Measurements from ENCODE around the gene CIDEB.

Gene CIDEB

DNA sequence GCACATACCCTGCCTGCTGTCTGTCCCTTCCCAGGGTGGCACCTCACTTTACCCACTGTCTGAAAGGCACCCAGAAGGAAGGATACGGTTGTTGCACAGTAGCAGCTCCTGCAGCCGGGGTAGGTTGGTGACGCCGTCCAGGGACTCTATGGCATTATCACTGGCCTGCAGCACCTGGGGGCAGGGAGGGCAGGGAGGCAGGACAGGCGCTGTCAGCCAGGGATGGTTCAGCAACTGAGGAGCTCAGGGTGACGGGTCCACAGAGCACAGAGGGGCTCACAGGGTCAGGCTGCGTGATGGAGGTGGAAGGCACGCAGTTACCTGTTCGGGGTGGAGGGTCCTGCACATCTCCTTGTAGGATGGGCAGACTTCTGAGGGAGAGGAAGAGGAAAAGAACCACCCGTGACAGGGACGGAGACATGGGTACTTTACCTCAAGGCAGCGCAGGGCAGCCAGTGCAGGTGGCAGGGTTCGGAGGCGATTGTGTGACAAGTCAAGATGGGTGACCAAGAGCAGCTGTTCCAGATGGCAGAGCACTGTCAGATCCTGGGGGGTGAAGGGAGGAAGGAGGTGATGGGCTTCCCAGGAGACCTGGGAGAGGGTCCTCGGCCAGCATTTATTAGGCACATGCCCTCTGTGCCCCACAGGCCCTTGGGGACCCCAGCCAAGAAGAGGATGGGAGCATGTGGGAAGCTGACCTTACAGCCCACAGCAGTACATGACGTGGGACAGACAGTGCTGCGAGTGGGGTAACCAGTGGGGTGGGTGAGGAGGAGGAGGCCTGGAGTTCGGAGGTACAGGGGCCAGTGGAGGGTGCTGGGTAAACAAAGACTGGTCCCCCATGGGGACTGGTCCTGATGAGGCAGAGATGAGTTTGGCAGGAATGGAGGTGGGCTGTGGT is 41.2 kb downstream of the CIDEB start:
- Histone ChIP-seq H3K9ac (ENCODE audit: low read length) (no peak overlapping the region), H4K91ac (ENCODE audit: low read depth, low read length) (peak overlapping the region; percentile 7), H3K27ac (ENCODE audit: low read depth, low read length) (no peak overlapping the region), H3K79me2 (ENCODE audit: control insufficient read depth, insufficient read depth, low read length, poor library complexity) (peaks cover 12% of the 10 kb centered on the region), H2AK5ac (ENCODE audit: low read length) (peak overlapping the region; percentile 2), H3K9me3 (ENCODE audit: insufficient read depth, low read depth, low read length) (no peaks in the 10 kb centered on the region), H2BK120ac (ENCODE audit: insufficient read depth, low read length, poor library complexity) (no peak overlapping the region), H3K27me3 (ENCODE audit: insufficient read depth, low read length) (no peaks in the 10 kb centered on the region), H4K8ac (ENCODE audit: low read depth, low read length) (no peak overlapping the region), H3K36me3 (ENCODE audit: control insufficient read depth in 1 of 2, insufficient read depth in 2 of 2, low read length in 2 of 2) (peaks cover 30 to 40% of the 10 kb centered on the region in 2 experiments), H3K14ac (ENCODE audit: low read length) (no peak overlapping the region), H3K79me1 (ENCODE audit: low read length) (peaks cover 37% of the 10 kb centered on the region), H4K12ac (ENCODE audit: low read depth, low read length) (no peak overlapping the region), H3K4me3 (ENCODE audit: low read depth, low read length) (no peak overlapping the region), H2BK5ac (ENCODE audit: low read depth, low read length, poor library complexity) (no peak overlapping the region), H3K4ac (ENCODE audit: low read depth, low read length) (no peak overlapping the region), H3K23ac (ENCODE audit: low read length) (no peak overlapping the region), H3K4me2 (ENCODE audit: low read length) (no peak overlapping the region), H2AFZ (ENCODE audit: insufficient read depth, low read length, poor library complexity) (no peak overlapping the region), H3K18ac (ENCODE audit: low read length) (no peak overlapping the region), H2BK12ac (ENCODE audit: low read length) (no peak overlapping the region), H3K4me1 (ENCODE audit: control insufficient read depth in 1 of 2, insufficient read depth in 2 of 2, low read length in 2 of 2) (peaks cover 35 to 36% of the 10 kb centered on the region in 2 experiments)
- DNase-seq, result no peak
- WGBS (ENCODE audit: extremely low coverage, insufficient coverage, insufficient read length), result no CpG with 5 or more reads among the region's 18 CpGs

DNA sequence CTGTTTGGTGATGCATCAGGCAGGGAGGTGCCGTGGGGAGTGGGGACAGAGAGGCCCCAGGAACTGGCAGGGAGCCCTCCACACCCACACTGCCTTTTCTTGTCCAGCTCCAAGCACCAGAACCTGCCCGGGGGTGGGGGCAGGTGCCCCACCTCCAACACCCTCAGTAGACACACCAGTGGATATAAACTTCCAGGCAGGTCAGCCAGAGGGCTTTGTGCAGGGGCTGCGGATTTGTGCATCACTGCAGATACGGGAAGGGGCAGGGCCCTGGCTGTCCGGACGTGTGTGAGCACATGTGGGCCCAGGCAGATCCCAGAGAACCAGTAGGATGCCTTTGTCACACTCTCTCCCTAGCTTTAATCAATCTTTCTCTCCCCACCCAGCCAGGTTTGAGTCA is 43.5 kb downstream of the CIDEB start:
- Histone ChIP-seq H2AK5ac (ENCODE audit: low read length) (peak overlapping the region; percentile 75), H3K23ac (ENCODE audit: low read length) (no peak overlapping the region), H3K4ac (ENCODE audit: low read depth, low read length) (peak overlapping the region; percentile 37), H3K9ac (ENCODE audit: low read length) (no peak overlapping the region), H2BK12ac (ENCODE audit: low read length) (peak overlapping the region; percentile 89), H4K91ac (ENCODE audit: low read depth, low read length) (peak overlapping the region; percentile 92), H2BK5ac (ENCODE audit: low read depth, low read length, poor library complexity) (peak overlapping the region; percentile 76), H2AFZ (ENCODE audit: insufficient read depth, low read length, poor library complexity) (peak overlapping the region; percentile 12), H3K4me2 (ENCODE audit: low read length) (peak overlapping the region; percentile 41), H3K4me3 (ENCODE audit: low read depth, low read length) (no peak overlapping the region), H3K79me2 (ENCODE audit: control insufficient read depth, insufficient read depth, low read length, poor library complexity) (peaks cover 10% of the 10 kb centered on the region), H3K18ac (ENCODE audit: low read length) (peak overlapping the region; percentile 63), H2BK120ac (ENCODE audit: insufficient read depth, low read length, poor library complexity) (peak overlapping the region; percentile 86), H3K14ac (ENCODE audit: low read length) (peak overlapping the region; percentile 81), H4K12ac (ENCODE audit: low read depth, low read length) (no peak overlapping the region), H3K9me3 (ENCODE audit: insufficient read depth, low read depth, low read length) (no peaks in the 10 kb centered on the region), H3K27me3 (ENCODE audit: insufficient read depth, low read length) (no peaks in the 10 kb centered on the region), H4K8ac (ENCODE audit: low read depth, low read length) (peak overlapping the region; percentile 68), H3K36me3 (ENCODE audit: control insufficient read depth in 1 of 2, insufficient read depth in 2 of 2, low read length in 2 of 2) (peaks cover 36 to 46% of the 10 kb centered on the region in 2 experiments), H3K79me1 (ENCODE audit: low read length) (peaks cover 32% of the 10 kb centered on the region), H3K4me1 (ENCODE audit: control insufficient read depth in 1 of 2, insufficient read depth in 2 of 2, low read length in 2 of 2) (peaks cover 35 to 37% of the 10 kb centered on the region in 2 experiments), H3K27ac (ENCODE audit: low read depth, low read length) (peak overlapping the region; percentile 98)
- DNase-seq, result peak in 1 of 2 donors; percentile 18
- WGBS (ENCODE audit: extremely low coverage, insufficient coverage, insufficient read length), result no CpG with 5 or more reads among the region's 6 CpGs

DNA sequence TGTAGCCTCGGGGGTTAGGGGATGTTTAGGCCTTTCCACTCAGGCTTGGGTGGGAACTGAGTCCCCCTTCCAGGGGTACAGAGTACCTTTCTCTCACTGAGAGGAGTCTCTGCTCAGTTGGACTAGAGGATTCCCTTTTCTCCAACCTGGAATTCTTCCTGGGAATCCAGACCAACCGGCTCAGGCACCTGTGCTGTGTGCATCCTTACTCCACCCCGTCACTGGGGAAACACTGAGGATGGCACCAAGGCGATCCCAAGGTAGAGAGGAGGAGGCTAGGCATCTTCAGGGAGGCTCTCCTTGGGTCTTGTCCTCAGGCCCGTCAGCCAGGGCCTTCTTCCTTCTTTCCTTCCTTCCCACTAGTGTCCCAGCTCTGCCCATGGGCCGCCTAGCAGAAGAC is 43.9 kb downstream of the CIDEB start:
- no peaks in the 10 kb centered on the region for H3K27me3 ChIP-seq (ENCODE audit: insufficient read depth, low read length)
- H2BK120ac ChIP-seq (ENCODE audit: insufficient read depth, low read length, poor library complexity), result peak overlapping the region; percentile 86
- WGBS (ENCODE audit: extremely low coverage, insufficient coverage, insufficient read length), result no CpG with 5 or more reads among the region's 6 CpGs
- H4K8ac ChIP-seq (ENCODE audit: low read depth, low read length), result peak overlapping the region; percentile 68
- peak overlapping the region; percentile 63 for H3K18ac ChIP-seq (ENCODE audit: low read length)
- H2AK5ac ChIP-seq (ENCODE audit: low read length), result peak overlapping the region; percentile 72
- H3K36me3 ChIP-seq (ENCODE audit: control insufficient read depth in 1 of 2, insufficient read depth in 2 of 2, low read length in 2 of 2), result peaks cover 37 to 47% of the 10 kb centered on the region in 2 experiments
- H3K14ac ChIP-seq (ENCODE audit: low read length), result peak overlapping the region; percentile 81
- H3K4me1 ChIP-seq (ENCODE audit: control insufficient read depth in 1 of 2, insufficient read depth in 2 of 2, low read length in 2 of 2), result peaks cover 35 to 37% of the 10 kb centered on the region in 2 experiments
- peak overlapping the region; percentile 37 for H3K4ac ChIP-seq (ENCODE audit: low read depth, low read length)
- H3K79me2 ChIP-seq (ENCODE audit: control insufficient read depth, insufficient read depth, low read length, poor library complexity), result peaks cover 10% of the 10 kb centered on the region
- H4K12ac ChIP-seq (ENCODE audit: low read depth, low read length), result no peak overlapping the region
- H3K27ac ChIP-seq (ENCODE audit: low read depth, low read length), result peak overlapping the region; percentile 98
- DNase-seq, result peak in 1 of 2 donors; percentile 79
- no peak overlapping the region for H2AFZ ChIP-seq (ENCODE audit: insufficient read depth, low read length, poor library complexity)
- no peak overlapping the region for H3K4me3 ChIP-seq (ENCODE audit: low read depth, low read length)
- H3K23ac ChIP-seq (ENCODE audit: low read length), result no peak overlapping the region
- H3K9me3 ChIP-seq (ENCODE audit: insufficient read depth, low read depth, low read length), result no peaks in the 10 kb centered on the region
- H2BK5ac ChIP-seq (ENCODE audit: low read depth, low read length, poor library complexity), result peak overlapping the region; percentile 76
- H3K79me1 ChIP-seq (ENCODE audit: low read length), result peaks cover 32% of the 10 kb centered on the region
- peak overlapping the region; percentile 92 for H4K91ac ChIP-seq (ENCODE audit: low read depth, low read length)
- H3K4me2 ChIP-seq (ENCODE audit: low read length), result peak overlapping the region; percentile 41
- H2BK12ac ChIP-seq (ENCODE audit: low read length), result peak overlapping the region; percentile 89
- no peak overlapping the region for H3K9ac ChIP-seq (ENCODE audit: low read length)

DNA sequence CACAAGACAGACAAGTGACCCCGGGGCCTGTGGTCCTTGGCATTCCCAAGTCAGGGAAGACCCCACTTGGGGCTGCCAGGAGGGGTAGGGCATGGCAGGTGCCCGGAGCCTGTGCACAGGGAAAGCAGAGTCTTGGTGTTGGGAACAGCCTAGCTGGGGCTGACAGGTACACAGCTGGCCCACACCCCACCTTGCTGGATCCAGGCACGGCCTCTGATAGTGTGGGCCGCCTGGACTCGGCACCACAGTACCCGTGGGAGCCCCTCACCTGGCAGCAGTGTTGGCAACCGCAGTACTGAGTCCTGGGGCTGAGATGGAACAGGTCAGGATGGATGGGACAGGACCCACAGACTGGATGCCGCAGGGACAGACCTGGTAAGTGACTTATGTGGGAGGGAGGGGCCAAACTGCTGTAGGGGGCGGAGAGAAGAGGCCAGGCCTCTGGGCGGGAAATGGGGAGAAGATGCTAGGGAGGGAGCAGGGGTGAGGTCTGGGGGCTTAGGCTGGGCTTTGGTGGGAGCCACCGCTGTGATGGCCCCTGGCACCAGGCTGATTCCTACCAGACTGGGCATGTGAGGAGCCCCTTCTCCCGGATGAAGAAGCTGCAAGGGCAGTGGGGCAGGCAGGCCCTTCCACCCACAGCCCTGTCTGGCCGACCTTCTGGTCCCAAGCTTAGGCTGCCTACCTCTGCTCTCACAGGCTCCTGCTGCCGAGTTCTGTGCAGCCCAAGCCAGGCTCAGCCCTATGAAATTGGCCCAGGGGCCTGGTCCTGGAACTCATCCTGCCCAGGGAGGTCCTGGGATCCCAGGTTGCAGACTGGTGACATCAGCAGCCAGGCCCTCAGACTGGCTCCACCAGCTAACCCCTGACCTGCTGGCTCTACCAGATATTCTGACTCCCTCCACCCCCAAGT is 44.7 kb downstream of the CIDEB start, which contains the start of gene TGM1:
Gene TGM1, minus strand, starts transcription at position 357 of the 913 bp plus-strand sequence. CDS start 825 bp downstream, outside the sequence.
- peak within 1 kb of the TSS; percentile 84 for H3K4ac ChIP-seq (ENCODE audit: low read depth, low read length)
- H2BK120ac ChIP-seq (ENCODE audit: insufficient read depth, low read length, poor library complexity), result peak within 1 kb of the TSS; percentile 86
- no peak within 1 kb of the TSS for H3K23ac ChIP-seq (ENCODE audit: low read length)
- H4K8ac ChIP-seq (ENCODE audit: low read depth, low read length), result peak within 1 kb of the TSS; percentile 91
- H3K4me3 ChIP-seq (ENCODE audit: low read depth, low read length), result no peak within 1 kb of the TSS
- peak within 1 kb of the TSS; percentile 96 for H4K91ac ChIP-seq (ENCODE audit: low read depth, low read length)
- peak within 1 kb of the TSS; percentile 98 for H3K27ac ChIP-seq (ENCODE audit: low read depth, low read length)
- peaks cover 41 to 48% of the 10 kb centered on the region in 2 experiments for H3K36me3 ChIP-seq (ENCODE audit: control insufficient read depth in 1 of 2, insufficient read depth in 2 of 2, low read length in 2 of 2)
- peak within 1 kb of the TSS; percentile 81 for H3K14ac ChIP-seq (ENCODE audit: low read length)
- peaks cover 32% of the 10 kb centered on the region for H3K79me1 ChIP-seq (ENCODE audit: low read length)
- H3K9me3 ChIP-seq (ENCODE audit: insufficient read depth, low read depth, low read length), result no peaks in the 10 kb centered on the region
- H2AFZ ChIP-seq (ENCODE audit: insufficient read depth, low read length, poor library complexity), result peak within 1 kb of the TSS; percentile 14
- H3K27me3 ChIP-seq (ENCODE audit: insufficient read depth, low read length), result no peaks in the 10 kb centered on the region
- H4K12ac ChIP-seq (ENCODE audit: low read depth, low read length), result peak within 1 kb of the TSS; percentile 56
- peak within 1 kb of the TSS; percentile 90 for H3K18ac ChIP-seq (ENCODE audit: low read length)
- peak within 1 kb of the TSS; percentile 43 for H3K4me2 ChIP-seq (ENCODE audit: low read length)
- peak within 1 kb of the TSS; percentile 90 for H2BK5ac ChIP-seq (ENCODE audit: low read depth, low read length, poor library complexity)
- H2BK12ac ChIP-seq (ENCODE audit: low read length), result peak within 1 kb of the TSS; percentile 89
- DNase-seq, result peak; percentile 56 to 60
- H3K4me1 ChIP-seq (ENCODE audit: control insufficient read depth in 1 of 2, insufficient read depth in 2 of 2, low read length in 2 of 2), result peaks cover 35 to 37% of the 10 kb centered on the region in 2 experiments
- H3K79me2 ChIP-seq (ENCODE audit: control insufficient read depth, insufficient read depth, low read length, poor library complexity), result peaks cover 10% of the 10 kb centered on the region
- no peak within 1 kb of the TSS for H3K9ac ChIP-seq (ENCODE audit: low read length)
- no CpG with 5 or more reads among the region's 14 CpGs for WGBS (ENCODE audit: extremely low coverage, insufficient coverage, insufficient read length)
- peak within 1 kb of the TSS; percentile 85 for H2AK5ac ChIP-seq (ENCODE audit: low read length)

All from trophoblast cell (in vitro differentiated cells and primary cell).